Measurements from ENCODE around the gene TEPSIN.

The TEPSIN gene

DNA sequence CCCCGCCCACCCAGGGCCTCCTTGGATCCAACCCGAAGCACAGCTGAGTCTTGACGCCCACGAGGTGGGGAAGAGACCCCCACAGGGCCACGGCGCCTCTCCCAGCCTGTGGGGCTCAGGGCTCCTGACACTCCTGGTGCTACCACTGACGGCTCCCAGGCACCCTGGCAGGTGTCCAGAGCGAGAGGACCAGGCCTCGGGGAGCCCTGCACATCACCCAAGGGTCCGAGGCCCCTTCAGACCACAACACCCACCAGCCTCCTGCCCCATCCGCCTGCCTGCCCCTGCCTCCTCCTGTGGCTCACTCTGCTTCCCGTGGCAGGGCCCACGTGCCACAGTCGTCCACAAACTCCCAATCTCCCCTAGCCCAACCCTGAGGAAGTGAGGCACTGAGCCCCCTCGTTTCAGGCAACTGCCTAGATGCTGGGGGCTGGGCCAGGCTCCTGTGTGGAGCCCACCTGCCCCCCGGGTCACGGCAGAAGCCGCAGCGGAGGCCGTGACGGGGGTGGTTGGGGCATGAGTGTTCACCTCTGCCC is 44.6 kb downstream of the TEPSIN start:
- H2BK120ac ChIP-seq (ENCODE audit: low read depth, low read length), result no peak overlapping the region
- no peak overlapping the region for H4K91ac ChIP-seq (ENCODE audit: low read length)
- no peak overlapping the region for H2BK12ac ChIP-seq (ENCODE audit: low read length in 2 of 2)
- no peak overlapping the region for H3K27ac ChIP-seq (ENCODE audit: low read length, poor library complexity, severe bottlenecking)
- no peak overlapping the region for H2AK5ac ChIP-seq (ENCODE audit: low read length, severe bottlenecking)
- H3K4ac ChIP-seq (ENCODE audit: low read depth in 1 of 2, low read length in 2 of 2), result no peak overlapping the region
- no peak for DNase-seq
- no peak overlapping the region for H3K4me2 ChIP-seq (ENCODE audit: low read length, poor library complexity, severe bottlenecking)
- peaks cover 0 to 97% of the 10 kb centered on the region in 2 experiments for H3K36me3 ChIP-seq (ENCODE audit: control insufficient read depth in 1 of 2, insufficient read depth in 2 of 2, low read depth in 1 of 2, low read length in 2 of 2)
- H3K27me3 ChIP-seq (ENCODE audit: control insufficient read depth in 1 of 2, insufficient read depth in 1 of 2, low read length in 2 of 2), result no peaks in the 10 kb centered on the region
- H2AFZ ChIP-seq (ENCODE audit: low read depth, low read length), result no peak overlapping the region
- no peaks in the 10 kb centered on the region for H3K9me3 ChIP-seq (ENCODE audit: control insufficient read depth, low read length)
- H2BK15ac ChIP-seq (ENCODE audit: low read depth, poor library complexity, severe bottlenecking), result no peak overlapping the region
- H3K14ac ChIP-seq (ENCODE audit: low read length in 2 of 2), result no peak overlapping the region
- H3K79me1 ChIP-seq (replicated peaks; ENCODE audit: low read length, poor library complexity, severe bottlenecking), result no peaks in the 10 kb centered on the region
- H3K9ac ChIP-seq (ENCODE audit: low read length), result no peak overlapping the region
- no peak overlapping the region for H3K4me3 ChIP-seq (ENCODE audit: insufficient read depth in 1 of 2, low read depth in 1 of 2, low read length in 2 of 2)
- H3K23ac ChIP-seq (ENCODE audit: low read length in 2 of 2), result no peak overlapping the region
- WGBS, result 95% methylated on average over 21 of the region's 21 CpGs
- no peak overlapping the region for H3K18ac ChIP-seq (ENCODE audit: low read depth in 1 of 2, low read length in 2 of 2)
- no peak overlapping the region for H2BK5ac ChIP-seq (ENCODE audit: low read depth, low read length, poor library complexity, severe bottlenecking)
- H4K8ac ChIP-seq (ENCODE audit: low read length), result no peak overlapping the region
- H3K4me1 ChIP-seq (ENCODE audit: control insufficient read depth, insufficient read depth, low read depth, low read length), result peaks cover 14% of the 10 kb centered on the region

DNA sequence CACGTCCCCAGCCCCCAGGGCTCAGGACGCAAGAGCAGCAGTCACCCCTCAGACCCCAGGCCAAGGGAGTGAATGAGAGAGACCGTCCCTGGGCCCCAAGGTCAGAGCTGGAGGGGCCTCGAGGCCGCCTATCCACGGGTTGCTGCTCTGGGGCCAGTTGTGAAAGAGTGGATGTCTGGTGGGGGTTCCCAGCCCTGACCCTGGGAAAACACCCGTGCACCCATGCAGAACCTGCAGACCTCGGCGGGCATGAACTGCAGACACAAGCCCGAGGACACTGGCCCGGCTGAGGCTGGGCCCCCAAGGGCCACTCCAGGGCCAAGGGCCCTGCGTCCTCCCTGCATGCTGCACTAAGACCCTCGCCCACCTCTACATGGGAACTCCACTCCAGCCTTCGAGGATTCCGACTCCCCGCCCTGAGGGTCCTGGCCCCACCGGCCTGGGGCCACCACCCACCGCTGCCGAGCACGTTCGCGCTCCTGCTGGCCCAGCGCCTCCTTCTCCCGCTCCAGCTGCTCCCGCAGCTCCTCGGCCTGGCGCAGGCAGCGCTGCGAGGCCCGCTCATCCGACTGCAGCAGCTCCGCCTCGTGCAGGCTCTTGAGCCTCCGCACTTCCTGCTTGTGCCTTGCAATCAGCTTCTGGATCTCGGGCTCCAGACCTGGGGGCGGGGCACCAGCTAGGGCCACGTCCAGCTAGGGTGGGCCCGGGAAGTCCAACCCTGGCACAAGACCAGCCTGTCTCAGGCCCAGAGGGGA is 45.2 kb downstream of the TEPSIN start:
- Histone ChIP-seq H3K4ac (ENCODE audit: low read depth in 1 of 2, low read length in 2 of 2) (no peak overlapping the region), H3K36me3 (ENCODE audit: control insufficient read depth in 1 of 2, insufficient read depth in 2 of 2, low read depth in 1 of 2, low read length in 2 of 2) (peaks cover 0 to 97% of the 10 kb centered on the region in 2 experiments), H3K4me3 (ENCODE audit: insufficient read depth in 1 of 2, low read depth in 1 of 2, low read length in 2 of 2) (no peak overlapping the region), H3K18ac (ENCODE audit: low read depth in 1 of 2, low read length in 2 of 2) (no peak overlapping the region), H3K4me2 (ENCODE audit: low read length, poor library complexity, severe bottlenecking) (no peak overlapping the region), H3K4me1 (ENCODE audit: control insufficient read depth, insufficient read depth, low read depth, low read length) (peaks cover 14% of the 10 kb centered on the region), H3K23ac (ENCODE audit: low read length in 2 of 2) (no peak overlapping the region), H4K91ac (ENCODE audit: low read length) (no peak overlapping the region), H3K9ac (ENCODE audit: low read length) (no peak overlapping the region), H3K79me1 (replicated peaks; ENCODE audit: low read length, poor library complexity, severe bottlenecking) (no peaks in the 10 kb centered on the region), H2BK5ac (ENCODE audit: low read depth, low read length, poor library complexity, severe bottlenecking) (no peak overlapping the region), H2BK120ac (ENCODE audit: low read depth, low read length) (no peak overlapping the region), H3K27me3 (ENCODE audit: control insufficient read depth in 1 of 2, insufficient read depth in 1 of 2, low read length in 2 of 2) (no peaks in the 10 kb centered on the region), H3K14ac (ENCODE audit: low read length in 2 of 2) (no peak overlapping the region), H2AFZ (ENCODE audit: low read depth, low read length) (no peak overlapping the region), H2AK5ac (ENCODE audit: low read length, severe bottlenecking) (no peak overlapping the region), H4K8ac (ENCODE audit: low read length) (no peak overlapping the region), H3K9me3 (ENCODE audit: control insufficient read depth, low read length) (no peaks in the 10 kb centered on the region), H3K27ac (ENCODE audit: low read length, poor library complexity, severe bottlenecking) (no peak overlapping the region), H2BK15ac (ENCODE audit: low read depth, poor library complexity, severe bottlenecking) (no peak overlapping the region), H2BK12ac (ENCODE audit: low read length in 2 of 2) (no peak overlapping the region)
- DNase-seq, result no peak
- 90% methylated on average over 38 of the region's 38 CpGs for WGBS

DNA sequence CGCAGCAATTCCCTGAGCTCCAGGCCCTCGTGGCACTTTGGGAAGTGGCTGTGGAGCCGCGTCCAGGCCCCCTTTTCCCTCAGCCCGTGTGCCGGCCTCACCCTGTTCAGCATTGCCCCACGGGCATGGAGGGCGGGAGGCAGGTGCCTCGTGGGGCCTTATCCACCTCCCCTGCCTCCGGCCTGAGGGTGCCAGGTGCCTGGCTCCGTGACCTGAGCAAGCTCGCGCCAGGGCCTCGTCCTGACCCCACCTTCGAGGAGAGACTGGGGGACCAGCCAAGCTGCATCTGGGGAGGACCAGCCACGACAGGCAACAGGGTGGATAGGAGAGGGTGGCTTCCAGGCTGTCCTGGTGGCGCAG is 45.8 kb downstream of the TEPSIN start:
- no peak for DNase-seq
- Histone ChIP-seq H2BK12ac (ENCODE audit: low read length in 2 of 2) (no peak overlapping the region), H2AK5ac (ENCODE audit: low read length, severe bottlenecking) (no peak overlapping the region), H3K27me3 (ENCODE audit: control insufficient read depth in 1 of 2, insufficient read depth in 1 of 2, low read length in 2 of 2) (no peaks in the 10 kb centered on the region), H3K4me3 (ENCODE audit: insufficient read depth in 1 of 2, low read depth in 1 of 2, low read length in 2 of 2) (no peak overlapping the region), H4K8ac (ENCODE audit: low read length) (no peak overlapping the region), H3K4ac (ENCODE audit: low read depth in 1 of 2, low read length in 2 of 2) (no peak overlapping the region), H3K9me3 (ENCODE audit: control insufficient read depth, low read length) (no peaks in the 10 kb centered on the region), H3K4me1 (ENCODE audit: control insufficient read depth, insufficient read depth, low read depth, low read length) (peaks cover 14% of the 10 kb centered on the region), H3K27ac (ENCODE audit: low read length, poor library complexity, severe bottlenecking) (no peak overlapping the region), H2BK120ac (ENCODE audit: low read depth, low read length) (no peak overlapping the region), H2BK5ac (ENCODE audit: low read depth, low read length, poor library complexity, severe bottlenecking) (no peak overlapping the region), H3K79me1 (replicated peaks; ENCODE audit: low read length, poor library complexity, severe bottlenecking) (no peaks in the 10 kb centered on the region), H3K23ac (ENCODE audit: low read length in 2 of 2) (no peak overlapping the region), H3K4me2 (ENCODE audit: low read length, poor library complexity, severe bottlenecking) (no peak overlapping the region), H3K18ac (ENCODE audit: low read depth in 1 of 2, low read length in 2 of 2) (no peak overlapping the region), H3K36me3 (ENCODE audit: control insufficient read depth in 1 of 2, insufficient read depth in 2 of 2, low read depth in 1 of 2, low read length in 2 of 2) (peaks cover 0 to 96% of the 10 kb centered on the region in 2 experiments), H3K9ac (ENCODE audit: low read length) (no peak overlapping the region), H2BK15ac (ENCODE audit: low read depth, poor library complexity, severe bottlenecking) (no peak overlapping the region), H2AFZ (ENCODE audit: low read depth, low read length) (no peak overlapping the region), H3K14ac (ENCODE audit: low read length in 2 of 2) (no peak overlapping the region), H4K91ac (ENCODE audit: low read length) (no peak overlapping the region)
- WGBS, result 94% methylated on average over 17 of the region's 17 CpGs

DNA sequence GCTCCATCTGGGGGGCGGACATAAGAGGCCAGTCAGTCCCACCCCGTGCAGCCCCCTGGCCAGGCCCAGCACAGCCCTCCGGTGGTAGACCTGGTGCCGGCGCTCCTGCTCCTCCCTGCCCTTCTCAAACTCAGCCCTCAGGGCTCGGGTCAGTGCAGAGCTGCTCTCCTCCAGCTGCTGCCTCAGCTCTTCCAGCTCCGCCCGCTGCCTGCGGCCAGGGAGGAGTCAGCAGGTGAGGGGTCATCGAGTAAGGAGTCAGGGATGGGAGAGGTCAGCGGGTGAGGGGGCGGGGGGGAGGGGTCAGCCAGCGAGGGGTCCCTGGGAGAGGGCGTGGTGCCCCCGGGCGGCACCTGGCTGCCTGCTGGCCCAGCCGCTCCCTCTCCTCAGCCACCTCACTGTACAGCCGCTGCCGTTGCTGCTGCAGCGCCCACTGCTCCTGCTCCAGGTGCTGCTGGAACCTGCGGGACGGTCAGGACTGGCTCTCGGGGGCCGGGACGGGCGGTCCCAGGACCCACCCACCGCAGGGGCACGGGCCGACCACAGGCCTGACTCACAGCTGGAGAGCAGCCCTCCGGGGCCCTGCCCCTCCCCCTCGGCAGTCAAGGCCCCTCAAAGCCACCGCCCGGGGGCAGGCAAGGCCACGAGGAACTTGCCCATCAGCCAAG is 46.3 kb downstream of the TEPSIN start:
- H2BK120ac ChIP-seq (ENCODE audit: low read depth, low read length), result no peak overlapping the region
- H3K14ac ChIP-seq (ENCODE audit: low read length in 2 of 2), result no peak overlapping the region
- H3K36me3 ChIP-seq (ENCODE audit: control insufficient read depth in 1 of 2, insufficient read depth in 2 of 2, low read depth in 1 of 2, low read length in 2 of 2), result peaks cover 0 to 91% of the 10 kb centered on the region in 2 experiments
- no peak overlapping the region for H2AK5ac ChIP-seq (ENCODE audit: low read length, severe bottlenecking)
- no peak overlapping the region for H3K9ac ChIP-seq (ENCODE audit: low read length)
- H3K27ac ChIP-seq (ENCODE audit: low read length, poor library complexity, severe bottlenecking), result no peak overlapping the region
- H2BK12ac ChIP-seq (ENCODE audit: low read length in 2 of 2), result no peak overlapping the region
- no peak overlapping the region for H4K8ac ChIP-seq (ENCODE audit: low read length)
- no peak overlapping the region for H3K23ac ChIP-seq (ENCODE audit: low read length in 2 of 2)
- H3K18ac ChIP-seq (ENCODE audit: low read depth in 1 of 2, low read length in 2 of 2), result no peak overlapping the region
- H3K79me1 ChIP-seq (replicated peaks; ENCODE audit: low read length, poor library complexity, severe bottlenecking), result no peaks in the 10 kb centered on the region
- H2BK5ac ChIP-seq (ENCODE audit: low read depth, low read length, poor library complexity, severe bottlenecking), result no peak overlapping the region
- no peak overlapping the region for H3K4me2 ChIP-seq (ENCODE audit: low read length, poor library complexity, severe bottlenecking)
- 88% methylated on average over 27 of the region's 34 CpGs for WGBS
- H3K4me1 ChIP-seq (ENCODE audit: control insufficient read depth, insufficient read depth, low read depth, low read length), result peaks cover 17% of the 10 kb centered on the region
- no peak overlapping the region for H2AFZ ChIP-seq (ENCODE audit: low read depth, low read length)
- H3K27me3 ChIP-seq (ENCODE audit: control insufficient read depth in 1 of 2, insufficient read depth in 1 of 2, low read length in 2 of 2), result no peaks in the 10 kb centered on the region
- DNase-seq, result no peak
- H2BK15ac ChIP-seq (ENCODE audit: low read depth, poor library complexity, severe bottlenecking), result no peak overlapping the region
- no peak overlapping the region for H3K4me3 ChIP-seq (ENCODE audit: insufficient read depth in 1 of 2, low read depth in 1 of 2, low read length in 2 of 2)
- no peak overlapping the region for H3K4ac ChIP-seq (ENCODE audit: low read depth in 1 of 2, low read length in 2 of 2)
- H3K9me3 ChIP-seq (ENCODE audit: control insufficient read depth, low read length), result no peaks in the 10 kb centered on the region
- H4K91ac ChIP-seq (ENCODE audit: low read length), result no peak overlapping the region

Data from mesenchymal stem cell (in vitro differentiated cells and primary cell).